Measurements from ENCODE around the gene MAP4K2. TPM values are rescaled to one million over a fixed set of nuclear protein-coding genes. Genes with fewer than 3 reads are reported as not detected.

MAP4K2 gene
- total RNA-seq, 1 experiment from 2014 or later: 34.3 TPM

- H3K9me2 ChIP-seq (ENCODE audit: insufficient read depth): no peaks in the 10 kb centered on the region
- peak; percentile 60 to 77 for DNase-seq
- H4K20me1 ChIP-seq (ENCODE audit: insufficient read depth): peaks cover 49% of the 10 kb centered on the region
- H3K9me3 ChIP-seq (ENCODE audit: insufficient read depth, low read depth): no peaks in the 10 kb centered on the region
- peak overlapping the region; percentile 86; the same call in 1 of the 2 replicates for H3K27ac ChIP-seq
- H3K79me2 ChIP-seq (ENCODE audit: low read depth): peaks cover 49% of the 10 kb centered on the region
- peaks cover 51% of the 10 kb centered on the region for H3K36me3 ChIP-seq (ENCODE audit: low read depth)
- ChIA-PET CTCF (interaction anchor here (0.6 kb wide), 1 partner anchor 162 kb away, joined by 7 read pairs; no protein-coding TSS in a partner anchor), POLR2A (ENCODE audit: unreplicated experiment) (interaction anchor here (0.5 to 1.3 kb wide), 4 partner anchors 91 to 1113 kb away, joined by 4 to 16 read pairs (median 7); partner anchors contain the start of gene CCDC85B)
- H3F3A ChIP-seq (ENCODE audit: insufficient read depth, low read depth): peaks cover 78% of the 10 kb centered on the region
- H3K4me1 ChIP-seq (replicated peaks; ENCODE audit: insufficient read depth): peaks cover 26% of the 10 kb centered on the region
- TF ChIP-seq EZH2 (IDR thresholded peaks at IDR 0.05; ENCODE audit: low read depth): no peak
- no peak for TF ChIP-seq CTCF (conservative IDR thresholded peaks at IDR 0.05)
- BruUV-seq (replicated peaks): no TSS peak
- intact Hi-C loops (cut with micrococcal nuclease; ENCODE audit: unreplicated experiment): loop anchor here (1.0 to 10.0 kb wide), 5 partner anchors 33 to 419 kb away; partner anchors contain the start of genes ARL2, MEN1, RPS6KA4 and ZNHIT2
- no peak overlapping the region for H2AFZ ChIP-seq
- peak overlapping the region; percentile 98 for H3K4me2 ChIP-seq
- H3K27me3 ChIP-seq (ENCODE audit: insufficient read depth, low read depth): no peaks in the 10 kb centered on the region
- H3K4me3 ChIP-seq: peak overlapping the region; percentile 98
These were observed 25.4 kb downstream of the MAP4K2 start for GRCh38 chr11:64777449-64778222.

- Histone ChIP-seq H3K27ac (no peak overlapping the region), H3K4me1 (replicated peaks; ENCODE audit: insufficient read depth) (peaks cover 26% of the 10 kb centered on the region), H3K4me3 (peak overlapping the region; percentile 98), H3K27me3 (ENCODE audit: insufficient read depth, low read depth) (no peaks in the 10 kb centered on the region), H3K4me2 (peak overlapping the region; percentile 98), H3K36me3 (ENCODE audit: low read depth) (peaks cover 59% of the 10 kb centered on the region), H3K9me3 (ENCODE audit: insufficient read depth, low read depth) (no peaks in the 10 kb centered on the region), H3K79me2 (ENCODE audit: low read depth) (peaks cover 57% of the 10 kb centered on the region), H4K20me1 (ENCODE audit: insufficient read depth) (peaks cover 57% of the 10 kb centered on the region), H2AFZ (no peak overlapping the region), H3K9me2 (ENCODE audit: insufficient read depth) (no peaks in the 10 kb centered on the region), H3F3A (ENCODE audit: insufficient read depth, low read depth) (peaks cover 78% of the 10 kb centered on the region)
- DNase-seq: no peak
- POLR2A ChIA-PET (ENCODE audit: unreplicated experiment): interaction anchor here (0.5 to 0.7 kb wide), 3 partner anchors 92 to 253 kb away, joined by 4 to 6 read pairs (median 4); no protein-coding TSS in a partner anchor
- no peak for TF ChIP-seq CTCF (conservative IDR thresholded peaks at IDR 0.05)
- no peak for TF ChIP-seq EZH2 (IDR thresholded peaks at IDR 0.05; ENCODE audit: low read depth)
- intact Hi-C loops (cut with micrococcal nuclease; ENCODE audit: unreplicated experiment): loop anchor here (5.0 to 10.0 kb wide), 2 partner anchors 238 to 340 kb away; partner anchors contain the start of genes ARL2 and ZNHIT2
- TSS peak; percentile 33 for BruUV-seq (replicated peaks)
- CTCF ChIA-PET: interaction anchor here (0.6 kb wide), 1 partner anchor 163 kb away, joined by 7 read pairs; no protein-coding TSS in a partner anchor
These were observed 26.1 kb downstream of the MAP4K2 start for GRCh38 chr11:64776875-64777274.

DNA sequence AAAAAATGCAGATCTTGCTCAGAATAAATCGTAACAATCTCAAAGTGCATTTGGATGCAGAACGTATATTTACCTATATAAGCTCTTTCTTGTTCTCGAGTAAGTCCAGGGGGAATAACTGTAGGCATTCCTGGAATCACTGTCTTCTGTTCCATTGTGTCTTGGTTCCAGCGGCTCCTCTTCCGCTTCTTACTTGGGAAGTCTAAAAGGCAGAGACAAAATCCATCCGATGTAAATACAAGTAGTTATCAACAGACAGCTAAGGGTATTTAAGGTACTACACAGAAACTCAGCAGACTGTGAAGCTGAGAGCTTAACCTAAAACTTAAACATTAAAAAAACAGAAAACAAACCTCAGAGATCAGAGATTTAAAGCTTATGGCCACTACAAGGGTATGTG is 26.6 kb downstream of the MAP4K2 start:
- Histone ChIP-seq H3K36me3 (ENCODE audit: low read depth) (peaks cover 63% of the 10 kb centered on the region), H3K9me3 (ENCODE audit: insufficient read depth, low read depth) (no peaks in the 10 kb centered on the region), H3K4me3 (peak overlapping the region; percentile 98), H3K9me2 (ENCODE audit: insufficient read depth) (no peaks in the 10 kb centered on the region), H3K79me2 (ENCODE audit: low read depth) (peaks cover 62% of the 10 kb centered on the region), H3K4me1 (replicated peaks; ENCODE audit: insufficient read depth) (peaks cover 26% of the 10 kb centered on the region), H4K20me1 (ENCODE audit: insufficient read depth) (peaks cover 61% of the 10 kb centered on the region), H3K27me3 (ENCODE audit: insufficient read depth, low read depth) (no peaks in the 10 kb centered on the region), H3K27ac (no peak overlapping the region), H3K4me2 (peak overlapping the region; percentile 98), H2AFZ (no peak overlapping the region), H3F3A (ENCODE audit: insufficient read depth, low read depth) (peaks cover 81% of the 10 kb centered on the region)
- no TSS peak for BruUV-seq (replicated peaks)
- POLR2A ChIA-PET (ENCODE audit: unreplicated experiment): interaction anchor here (0.5 to 0.7 kb wide), 2 partner anchors 64 to 93 kb away, joined by 3 to 6 read pairs; no protein-coding TSS in a partner anchor
- CTCF ChIA-PET: no interaction called here
- TF ChIP-seq EZH2 (IDR thresholded peaks at IDR 0.05; ENCODE audit: low read depth): no peak
- no peak for TF ChIP-seq CTCF (conservative IDR thresholded peaks at IDR 0.05)
- DNase-seq: no peak
- intact Hi-C loops (cut with micrococcal nuclease; ENCODE audit: unreplicated experiment): loop anchor here (5.0 to 10.0 kb wide), 2 partner anchors 238 to 341 kb away; partner anchors contain the start of genes ARL2 and ZNHIT2
